Mammary epithelial cell (primary cell): ENCODE measurements around the gene GSTM3.

Experiments
- EZH2 ChIP-seq: IDR thresholded peaks from 2 replicates; pipeline ENCODE4 v1.6.1; 2012; ENCODE audit warnings: low read length, inconsistent platforms, borderline replicate concordance
- TF ChIP-seq, protein P1 (sequence below), 2 donors: IDR thresholded peaks in 1 of 2; conservative IDR thresholded peaks in 1 of 2; 2 replicates each; pipeline ENCODE4 v1.5.1; 2011 to 2012; ENCODE audit warnings: inconsistent platforms in 2 of 2, low read length in 2 of 2, mild to moderate bottlenecking in 2 of 2, control low read depth in 1 of 2, low read depth in 1 of 2; ENCODE audit not compliant: insufficient read depth in 1 of 2; ENCODE audit errors: extremely low read depth in 1 of 2

DNA sequence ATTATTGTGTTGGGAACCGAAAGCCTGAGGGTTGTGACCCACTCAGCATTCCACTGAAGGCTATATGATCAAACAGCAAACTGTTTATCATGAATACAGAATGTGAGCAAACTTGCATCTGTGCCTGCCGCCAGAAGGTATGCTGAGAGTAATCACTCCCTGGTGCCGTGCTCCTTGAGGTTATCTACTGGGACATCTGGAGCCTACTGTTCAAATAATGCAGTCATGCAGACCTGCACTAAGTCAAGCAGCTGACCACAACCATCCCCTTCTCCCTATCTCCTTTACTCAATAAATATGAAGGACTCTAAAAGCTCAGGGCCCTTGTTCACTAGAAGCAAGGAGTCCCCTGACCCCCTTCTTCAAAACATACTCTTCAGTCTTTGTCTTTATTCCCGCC, 15.3 kb downstream of the GSTM3 start:
- TF ChIP-seq, protein P1, sequence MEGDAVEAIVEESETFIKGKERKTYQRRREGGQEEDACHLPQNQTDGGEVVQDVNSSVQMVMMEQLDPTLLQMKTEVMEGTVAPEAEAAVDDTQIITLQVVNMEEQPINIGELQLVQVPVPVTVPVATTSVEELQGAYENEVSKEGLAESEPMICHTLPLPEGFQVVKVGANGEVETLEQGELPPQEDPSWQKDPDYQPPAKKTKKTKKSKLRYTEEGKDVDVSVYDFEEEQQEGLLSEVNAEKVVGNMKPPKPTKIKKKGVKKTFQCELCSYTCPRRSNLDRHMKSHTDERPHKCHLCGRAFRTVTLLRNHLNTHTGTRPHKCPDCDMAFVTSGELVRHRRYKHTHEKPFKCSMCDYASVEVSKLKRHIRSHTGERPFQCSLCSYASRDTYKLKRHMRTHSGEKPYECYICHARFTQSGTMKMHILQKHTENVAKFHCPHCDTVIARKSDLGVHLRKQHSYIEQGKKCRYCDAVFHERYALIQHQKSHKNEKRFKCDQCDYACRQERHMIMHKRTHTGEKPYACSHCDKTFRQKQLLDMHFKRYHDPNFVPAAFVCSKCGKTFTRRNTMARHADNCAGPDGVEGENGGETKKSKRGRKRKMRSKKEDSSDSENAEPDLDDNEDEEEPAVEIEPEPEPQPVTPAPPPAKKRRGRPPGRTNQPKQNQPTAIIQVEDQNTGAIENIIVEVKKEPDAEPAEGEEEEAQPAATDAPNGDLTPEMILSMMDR (conservative IDR thresholded peaks at IDR 0.05 in 1 of 2, IDR thresholded peaks at IDR 0.05 in 1 of 2; ENCODE audit: extremely low read depth in 1 of 2, insufficient read depth in 1 of 2, low read depth in 1 of 2, low read length in 2 of 2) = no peak
- no peak for TF ChIP-seq EZH2
